ENCODE results near the gene SIRT7.

The SIRT7 gene

DNA sequence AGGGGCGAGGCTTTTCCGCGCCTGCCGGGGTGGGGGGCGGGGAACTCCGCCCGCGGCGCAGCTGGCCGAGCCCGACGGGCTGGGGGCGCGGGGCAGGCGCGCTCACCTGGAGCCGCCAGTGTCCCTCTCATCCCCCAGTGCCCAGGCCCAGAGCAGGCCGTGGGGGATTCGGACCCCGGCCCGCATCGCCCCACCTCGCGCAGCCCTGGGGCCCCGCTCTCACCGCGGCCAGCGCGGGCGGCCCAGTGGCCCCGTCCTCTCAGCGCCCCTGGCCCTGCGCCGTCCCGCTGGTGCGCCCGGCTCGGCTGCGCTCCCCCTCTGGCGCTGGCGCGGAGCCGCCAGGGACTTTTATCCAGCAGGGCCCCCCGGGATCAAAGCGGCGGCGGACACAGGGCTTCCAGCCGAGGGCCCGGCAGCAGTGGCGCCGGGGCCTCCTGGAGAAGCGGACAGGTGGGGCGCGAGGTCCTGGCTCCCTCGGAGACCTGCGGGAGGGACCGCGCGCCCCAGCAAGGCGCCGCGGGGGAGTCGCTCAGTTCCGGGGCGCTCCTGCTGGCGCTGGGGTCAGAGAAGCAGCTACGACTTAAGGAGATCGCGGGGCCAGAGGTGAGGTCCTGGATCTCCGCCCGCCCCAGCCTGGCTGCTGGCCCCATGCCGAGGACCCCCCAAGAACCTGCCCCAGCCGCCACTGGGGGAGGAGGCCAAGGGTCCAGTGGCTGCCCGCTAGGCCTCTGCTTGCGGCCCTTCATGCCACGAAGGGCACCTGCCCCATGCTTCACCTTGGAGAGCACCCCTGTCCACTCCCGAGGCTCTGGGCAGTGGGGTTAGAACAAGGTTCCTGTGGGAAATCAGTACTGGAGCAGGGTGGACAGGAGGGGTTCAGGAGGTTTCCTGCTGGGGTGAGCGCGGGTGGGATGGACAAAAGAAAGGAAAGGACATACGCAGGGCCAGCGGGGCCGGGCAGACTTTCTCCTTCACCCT, 43.8 kb upstream of the SIRT7 start:
- H3K4me3 ChIP-seq (ENCODE audit: low read depth, low read length): no peak overlapping the region
- TF ChIP-seq CTCF (IDR thresholded peaks at IDR 0.05; ENCODE audit: low read depth, low read length): no peak
- DNase-seq (ENCODE audit: low read depth, low spot score): no peak
- in situ Hi-C loops (cut with HindIII; ENCODE audit: low sequenced_read_pairs): no loop called here

- DNase-seq (ENCODE audit: low read depth, low spot score): no peak
- in situ Hi-C loops (cut with HindIII; ENCODE audit: low sequenced_read_pairs): no loop called here
- no peak within 1 kb of the TSS for H3K4me3 ChIP-seq (ENCODE audit: low read depth, low read length)
- peak; percentile 25 for TF ChIP-seq CTCF (IDR thresholded peaks at IDR 0.05; ENCODE audit: low read depth, low read length)
Observed at GRCh38 chr17:81961087-81961511, 43.1 kb upstream of the SIRT7 start, which contains the start of gene NOTUM. TSS of gene NOTUM (minus strand) at chr17:81961187. CDS start at chr17:81960909, 278 bp downstream.

DNA sequence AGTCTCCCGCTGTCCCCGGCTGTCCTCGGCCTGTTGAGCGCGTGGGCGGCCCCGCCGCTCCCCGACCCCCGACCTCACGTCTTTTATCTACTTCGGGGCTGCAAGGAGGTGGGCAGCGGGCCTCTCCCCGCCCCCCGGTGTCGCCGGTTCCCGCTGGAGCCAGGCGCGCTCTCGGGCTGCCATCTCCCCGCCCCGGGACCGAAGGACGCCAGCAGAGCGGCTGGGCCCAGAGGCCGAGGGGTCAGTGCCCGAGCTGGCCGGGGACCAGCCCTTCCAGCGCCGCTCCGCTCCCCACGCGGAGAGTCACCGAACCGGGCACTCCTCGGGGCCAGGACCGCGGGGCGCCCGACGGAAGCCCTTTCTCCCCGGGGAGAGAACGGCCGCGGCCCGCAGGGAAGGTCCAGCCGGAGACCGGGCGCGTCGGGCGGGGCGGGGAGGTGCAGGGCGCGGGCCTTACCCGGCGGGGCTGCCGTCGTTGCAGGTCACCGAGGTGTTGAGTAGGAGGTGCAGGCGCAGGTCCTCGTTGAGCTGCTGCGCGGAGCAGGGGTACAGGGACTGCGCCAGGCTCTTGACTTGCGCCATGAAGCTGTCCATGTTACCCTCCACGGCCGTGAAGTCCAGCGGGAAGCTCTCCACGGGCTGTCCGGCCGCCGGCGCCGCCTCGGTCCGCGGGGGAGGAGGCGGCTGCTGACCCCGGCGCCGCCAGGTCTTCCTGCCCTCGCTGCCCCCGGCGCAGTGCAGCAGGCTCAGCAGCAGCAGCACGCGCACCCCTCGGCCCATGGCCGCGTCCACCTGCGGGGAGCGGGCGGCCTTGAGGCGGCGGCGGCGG, 42.4 kb upstream of the SIRT7 start:
- no peak for TF ChIP-seq CTCF (IDR thresholded peaks at IDR 0.05; ENCODE audit: low read depth, low read length)
- in situ Hi-C loops (cut with HindIII; ENCODE audit: low sequenced_read_pairs): no loop called here
- no peak for DNase-seq (ENCODE audit: low read depth, low spot score)
- H3K4me3 ChIP-seq (ENCODE audit: low read depth, low read length): no peak overlapping the region

DNA sequence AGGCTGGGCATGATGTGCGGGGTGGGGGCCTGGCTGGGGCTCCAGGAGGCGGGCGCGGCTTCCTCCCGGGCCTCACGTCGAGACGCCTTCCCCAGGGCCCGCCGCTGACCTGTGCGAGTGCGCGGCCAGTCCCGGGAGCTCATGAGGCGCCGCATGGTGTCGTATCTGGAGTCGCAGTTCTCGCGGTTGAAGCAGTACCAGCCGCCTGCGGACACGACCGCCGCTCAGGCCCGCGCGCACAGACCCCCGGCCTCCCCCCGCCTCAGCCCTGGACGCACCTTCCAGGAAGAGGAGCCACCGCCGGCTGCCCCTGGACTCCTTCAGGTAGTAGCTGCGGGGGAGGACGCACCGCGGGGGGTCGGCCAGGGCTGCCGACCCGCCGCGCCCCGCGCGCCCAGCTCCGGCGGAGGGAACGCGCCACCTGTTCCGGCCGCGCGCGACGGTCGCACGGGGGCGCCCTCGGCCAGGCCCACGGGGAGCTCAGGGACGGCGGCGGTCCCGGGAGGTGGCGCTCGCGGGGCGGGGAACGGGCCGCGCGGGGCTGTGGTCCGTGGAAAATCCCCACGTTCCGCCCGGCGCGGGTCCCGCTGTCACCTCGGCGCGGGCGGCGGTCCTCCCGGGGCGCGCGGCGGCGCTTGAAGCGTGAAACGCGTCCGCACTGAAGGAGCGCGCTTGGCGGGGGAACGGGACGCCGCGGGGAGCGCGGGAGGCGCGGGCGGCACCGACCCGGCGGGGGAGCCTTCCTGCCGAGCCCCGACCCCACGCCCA, 41.6 kb upstream of the SIRT7 start:
- in situ Hi-C loops (cut with HindIII; ENCODE audit: low sequenced_read_pairs): no loop called here

GRCh38 chr17:81958633-81959342, 40.8 kb upstream of the SIRT7 start:
- in situ Hi-C loops (cut with HindIII; ENCODE audit: low sequenced_read_pairs): no loop called here
- no peak overlapping the region for H3K4me3 ChIP-seq (ENCODE audit: low read depth, low read length)
- no peak for TF ChIP-seq CTCF (IDR thresholded peaks at IDR 0.05; ENCODE audit: low read depth, low read length)
- DNase-seq (ENCODE audit: low read depth, low spot score): no peak

More for the DNA sequence above, 41.6 kb upstream of the SIRT7 start:
- no peak overlapping the region for H3K4me3 ChIP-seq (ENCODE audit: low read depth, low read length)
- DNase-seq (ENCODE audit: low read depth, low spot score): no peak
- TF ChIP-seq CTCF (IDR thresholded peaks at IDR 0.05; ENCODE audit: low read depth, low read length): peak; percentile 55
